Mucosa of descending colon (tissue), 3 donors: Measurements from ENCODE around the gene POLR3B. TPM values are rescaled to one million over a fixed set of nuclear protein-coding genes. Genes with fewer than 3 reads are reported as not detected.

Experiments used
- ATAC-seq: fragments of 200-7000 bp; cut with Tn5 transposase; one replicate; pipeline ENCODE4 v1.9.1; 2020; ENCODE audit warnings: mild to moderate bottlenecking, moderate library complexity
- DNase-seq, 3 donors: peaks; one replicate each; pipeline ENCODE4 v3.0.0-alpha.2; 2020
- H3K36me3 ChIP-seq: fragments of 200-600 bp; one replicate; pipeline ENCODE4 v1.8.0; 2021; ENCODE audit warnings: low read depth, mild to moderate bottlenecking
- H3K4me1 ChIP-seq: fragments of 200-600 bp; one replicate; pipeline ENCODE4 v1.8.0; 2021; ENCODE audit warnings: low read depth, mild to moderate bottlenecking
- H3K4me3 ChIP-seq: fragments of 200-600 bp; one replicate; pipeline ENCODE4 v1.8.0; 2021; ENCODE audit warnings: mild to moderate bottlenecking
- H3K9me3 ChIP-seq: fragments of 200-600 bp; one replicate; pipeline ENCODE4 v1.8.0; 2021; ENCODE audit warnings: mild to moderate bottlenecking
- CTCF ChIP-seq: fragments of 200-600 bp; IDR thresholded peaks from one replicate; pipeline ENCODE4 v1.8.0; 2022; ENCODE audit warnings: antibody characterized with exemption, mild to moderate bottlenecking
- intact Hi-C, 2 donors: fragments of 100-400 bp; cut with DNase I in 1 of 2; cut with micrococcal nuclease in 1 of 2; formaldehyde crosslinking; loops; one replicate each; pipeline versions ENCODE4 v1.11.0 to v1.11.1; 2022; cut with DNase I, micrococcal nuclease
- total RNA-seq, 3 donors: library from RNA; stranded (reverse); fragmentation: NEBNext Ultra II Directional in 2 of 3; extraction: Animal tissue kit (Norgen Biotek cat#: 25700) in 2 of 3; gene quantifications; one replicate each; pipeline versions ENCODE4 v1.2.1 to v1.2.4, GENCODE V29; 2021 to 2023
- donor health status: DM: no; HTN: no; CAD: no; lungs with moderate emphysema.
- donor health status: DM: no; HTN: no; CAD: no.
- donor health status: DM: no; HTN: yes; CAD: no.

The POLR3B gene
- total RNA-seq, 3 donors from 2014 or later = 6.6 to 8.7 (median 8.5) TPM

DNA sequence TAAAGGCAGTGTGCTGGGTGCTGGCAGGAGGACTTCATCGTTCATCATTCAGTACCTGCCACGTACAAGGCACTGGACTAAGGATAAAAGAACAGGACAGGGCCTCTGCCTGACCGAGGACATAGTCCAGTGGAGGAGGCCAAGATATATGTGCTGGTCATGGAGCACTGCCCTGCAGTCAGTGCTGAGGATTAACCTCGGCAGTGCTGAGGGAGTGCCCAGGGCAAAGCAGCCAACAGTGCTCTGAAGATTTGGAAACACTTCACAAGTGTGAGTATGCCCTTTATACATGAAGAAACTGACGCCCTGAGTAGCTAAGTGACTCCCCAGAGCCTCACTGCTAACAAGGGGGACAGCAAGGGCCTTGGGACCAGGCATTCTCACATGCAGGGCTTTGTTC lies 153.8 kb downstream of the POLR3B start:
- TF ChIP-seq CTCF = no peak
- no peak overlapping the region for H3K4me3 ChIP-seq
- no peaks in the 10 kb centered on the region for H3K4me1 ChIP-seq
- intact Hi-C loops = no loop called here
- ATAC-seq = no peak
- DNase-seq = no peak
- H3K9me3 ChIP-seq = no peaks in the 10 kb centered on the region
- no peaks in the 10 kb centered on the region for H3K36me3 ChIP-seq

DNA sequence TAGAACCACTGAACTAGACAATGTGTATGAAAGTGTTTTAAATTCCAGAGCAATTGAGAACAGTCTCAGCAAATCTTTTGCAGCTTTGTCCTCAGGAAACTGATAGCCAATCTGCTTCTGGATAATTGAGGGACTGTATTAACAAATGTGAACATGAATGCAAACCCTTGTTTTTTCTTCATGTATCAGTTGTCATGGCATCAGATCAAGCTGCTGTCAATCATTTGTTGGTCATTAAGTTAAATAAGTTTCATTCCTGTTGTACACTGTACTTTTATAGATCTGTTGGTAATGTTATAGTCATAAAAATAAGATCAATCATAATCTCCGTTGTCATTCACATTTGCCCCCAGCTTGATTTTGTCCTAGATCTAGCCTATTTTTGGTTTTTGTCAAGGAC lies 159.8 kb downstream of the POLR3B start:
- Histone ChIP-seq H3K4me3 (no peak overlapping the region), H3K36me3 (no peaks in the 10 kb centered on the region), H3K9me3 (no peaks in the 10 kb centered on the region), H3K4me1 (no peaks in the 10 kb centered on the region)
- no peak for TF ChIP-seq CTCF
- no peak for DNase-seq
- ATAC-seq = no peak
- intact Hi-C loops = no loop called here

- TF ChIP-seq CTCF = no peak
Observed at GRCh38 chr12:106519607-106520021, 162.1 kb downstream of the POLR3B start.

GRCh38 chr12:106521901-106522300 lies 164.4 kb downstream of the POLR3B start:
- Histone ChIP-seq H3K4me3 (no peak overlapping the region), H3K9me3 (no peaks in the 10 kb centered on the region), H3K4me1 (no peaks in the 10 kb centered on the region), H3K36me3 (no peaks in the 10 kb centered on the region)
- intact Hi-C loops = no loop called here
- DNase-seq = no peak
- no peak for TF ChIP-seq CTCF
- ATAC-seq = no peak

More at GRCh38 chr12:106519607-106520021, 162.1 kb downstream of the POLR3B start:
- Histone ChIP-seq H3K9me3 (no peaks in the 10 kb centered on the region), H3K36me3 (no peaks in the 10 kb centered on the region), H3K4me3 (no peak overlapping the region), H3K4me1 (no peaks in the 10 kb centered on the region)
- no peak for ATAC-seq
- intact Hi-C loops = no loop called here
- no peak for DNase-seq

DNA sequence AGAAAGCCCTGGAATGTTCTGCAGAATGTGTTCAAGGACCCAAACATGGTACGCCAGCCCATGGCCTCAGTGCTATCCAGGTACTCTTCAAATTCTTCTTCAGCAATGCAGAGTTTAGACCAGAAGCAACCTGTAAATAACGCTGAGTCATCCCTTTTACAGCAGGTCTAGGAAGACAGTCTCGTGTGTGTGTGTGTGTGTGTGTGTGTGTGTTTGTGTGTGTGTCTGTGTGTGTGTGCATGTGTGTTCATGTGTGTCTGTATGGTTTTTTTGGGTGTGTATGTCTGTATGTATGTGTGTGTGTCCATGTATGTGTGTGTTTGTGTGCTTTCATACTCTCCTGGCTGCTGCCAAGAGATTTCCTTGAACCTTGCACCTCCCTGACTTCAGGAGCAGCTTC lies 165.2 kb downstream of the POLR3B start:
- no peak for DNase-seq
- no peaks in the 10 kb centered on the region for H3K36me3 ChIP-seq
- no peaks in the 10 kb centered on the region for H3K4me1 ChIP-seq
- intact Hi-C loops = no loop called here
- ATAC-seq = no peak
- TF ChIP-seq CTCF = no peak
- no peak overlapping the region for H3K4me3 ChIP-seq
- no peaks in the 10 kb centered on the region for H3K9me3 ChIP-seq

- no peak for TF ChIP-seq CTCF
- intact Hi-C loops = no loop called here
- no peak overlapping the region for H3K4me3 ChIP-seq
Observed at GRCh38 chr12:106527356-106527755, 169.8 kb downstream of the POLR3B start.

More at GRCh38 chr12:106527356-106527755, 169.8 kb downstream of the POLR3B start:
- H3K4me1 ChIP-seq = no peaks in the 10 kb centered on the region
- H3K9me3 ChIP-seq = no peaks in the 10 kb centered on the region
- H3K36me3 ChIP-seq = no peaks in the 10 kb centered on the region
- ATAC-seq (no peak), DNase-seq (no peak)
